CD14-positive monocyte (primary cell): ENCODE data around the gene MSLN. TPM values are rescaled to one million over a fixed set of nuclear protein-coding genes. Genes with fewer than 3 reads are reported as not detected.
A peak's percentile ranks its signal among the peaks of the same experiment; 100 is the strongest.
"Not testable (repeated sequence)": the region's sequence is repeated elsewhere in the genome, so short reads cannot be mapped to it uniquely, and the experiment has no call there.

Experiments
- DNase-seq, 3 donors: peaks; one replicate each; pipeline ENCODE4 v3.0.0-alpha.2; 2011 to 2022
- H2AFZ ChIP-seq: 2 replicates; pipeline ENCODE4 v1.6.0; 2012; ENCODE audit warnings: mild to moderate bottlenecking, low read depth, low read length, inconsistent platforms; ENCODE audit not compliant: insufficient read depth, poor library complexity, severe bottlenecking
- H3K27ac ChIP-seq, 2 donors: 1 replicate in 1 of 2; 2 replicates in 1 of 2; pipeline ENCODE4 v1.5.1; 2012 to 2013; ENCODE audit warnings: low read length in 2 of 2, control low read depth in 1 of 2, inconsistent platforms in 1 of 2, low read depth in 1 of 2, mild to moderate bottlenecking in 1 of 2
- H3K27me3 ChIP-seq, 2 donors: one replicate each; pipeline versions ENCODE4 v1.6.0 to v1.6.1; 2011 to 2013; ENCODE audit warnings: low read length in 2 of 2; ENCODE audit not compliant: control insufficient read depth in 2 of 2, insufficient read depth in 2 of 2
- H3K36me3 ChIP-seq, 2 donors: replicated peaks in 1 of 2; 1 replicate in 1 of 2; 2 replicates in 1 of 2; pipeline versions ENCODE4 v1.5.1 to v1.6.1; 2012 to 2013; ENCODE audit warnings: low read length in 2 of 2, control low read depth in 1 of 2, inconsistent platforms in 1 of 2, mild to moderate bottlenecking in 1 of 2; ENCODE audit not compliant: insufficient read depth in 2 of 2, control insufficient read depth in 1 of 2
- H3K4me1 ChIP-seq, 2 donors: 1 replicate in 1 of 2; 2 replicates in 1 of 2; pipeline versions ENCODE4 v1.5.1 to v1.6.1; 2012 to 2013; ENCODE audit warnings: low read length in 2 of 2, control low read depth in 1 of 2, inconsistent platforms in 1 of 2, mild to moderate bottlenecking in 1 of 2, moderate library complexity in 1 of 2; ENCODE audit not compliant: insufficient read depth in 2 of 2, control insufficient read depth in 1 of 2
- H3K4me2 ChIP-seq: replicated peaks from 2 replicates; pipeline ENCODE3; 2012; ENCODE audit warnings: low read length, moderate library complexity, mild to moderate bottlenecking; ENCODE audit not compliant: poor library complexity, severe bottlenecking; ENCODE audit errors: extremely low read depth
- H3K4me3 ChIP-seq, 3 experiments: fragments of 200-600 bp in 1 of 3; sonication (generic) in 1 of 3; replicated peaks in 1 of 3; 1 replicate in 2 of 3; 2 replicates in 1 of 3; pipeline ENCODE4 v1.5.1; 2011 to 2013; ENCODE audit warnings: low read length in 3 of 3, mild to moderate bottlenecking in 3 of 3, control low read depth in 2 of 3, low read depth in 2 of 3, inconsistent platforms in 1 of 3, moderate library complexity in 1 of 3
- H3K79me2 ChIP-seq: 2 replicates; pipeline ENCODE4 v1.6.0; 2012; ENCODE audit warnings: mild to moderate bottlenecking, control low read depth, inconsistent platforms, low read length, moderate library complexity; ENCODE audit not compliant: insufficient read depth
- H3K9ac ChIP-seq: 2 replicates; pipeline ENCODE4 v1.6.0; 2017; ENCODE audit warnings: low read length, mild to moderate bottlenecking; ENCODE audit not compliant: insufficient read depth, poor library complexity, severe bottlenecking
- H3K9me3 ChIP-seq, 2 donors: replicated peaks in 1 of 2; 1 replicate in 1 of 2; 2 replicates in 1 of 2; pipeline versions ENCODE4 v1.5.1 to v1.6.1; 2012 to 2013; ENCODE audit warnings: low read length in 2 of 2, control low read depth in 1 of 2; ENCODE audit not compliant: control insufficient read depth in 1 of 2, insufficient read depth in 1 of 2
- H4K20me1 ChIP-seq: 2 replicates; pipeline ENCODE4 v1.6.0; 2012; ENCODE audit warnings: mild to moderate bottlenecking, low read length, control low read depth, moderate library complexity; ENCODE audit not compliant: insufficient read depth
- H3K27ac Mint-ChIP-seq, 7 donors: one replicate each; pipeline ENCODE4 v1.8.0; 2020; ENCODE audit warnings: mild to moderate bottlenecking in 7 of 7, mixed read lengths in 7 of 7, moderate library complexity in 6 of 7, inconsistent platforms in 2 of 7
- H3K27me3 Mint-ChIP-seq, 3 donors: one replicate each; pipeline ENCODE4 v1.8.0; 2021 to 2022; ENCODE audit warnings: low read depth in 3 of 3, mild to moderate bottlenecking in 3 of 3, mixed read lengths in 3 of 3, moderate library complexity in 3 of 3, inconsistent platforms in 1 of 3
- H3K36me3 Mint-ChIP-seq, 2 donors: one replicate each; pipeline ENCODE4 v1.8.0; 2020; ENCODE audit warnings: mixed read lengths in 2 of 2, inconsistent platforms in 1 of 2, mild to moderate bottlenecking in 1 of 2
- H3K4me1 Mint-ChIP-seq: one replicate; pipeline ENCODE4 v1.8.0; 2020; ENCODE audit warnings: mild to moderate bottlenecking, mixed read lengths
- H3K4me3 Mint-ChIP-seq, 2 donors: one replicate each; pipeline ENCODE4 v1.8.0; 2020; ENCODE audit warnings: mild to moderate bottlenecking in 2 of 2, mixed read lengths in 2 of 2, moderate library complexity in 1 of 2
- H3K9me3 Mint-ChIP-seq, 7 donors: one replicate each; pipeline ENCODE4 v1.8.0; 2020 to 2022; ENCODE audit warnings: mixed read lengths in 7 of 7, mild to moderate bottlenecking in 6 of 7, moderate library complexity in 6 of 7, inconsistent platforms in 2 of 7
- CTCF ChIP-seq: fragments of 200-600 bp; IDR thresholded peaks from one replicate; pipeline ENCODE4 v1.8.0; 2022; ENCODE audit warnings: antibody characterized with exemption, mild to moderate bottlenecking
- WGBS: methylation state at CpG from one replicate; pipeline ENCODE4 v1.1.5; 2013; ENCODE audit warnings: missing lambda C conversion rate; ENCODE audit not compliant: insufficient coverage; 5-methylcytosine and 5-hydroxymethylcytosine counted together
- intact Hi-C, 2 donors: fragments of 100-400 bp; cut with micrococcal nuclease; formaldehyde crosslinking; loops; one replicate each; pipeline versions ENCODE4 v1.15.0 to v1.15.1; 2023
- polyA plus RNA-seq, 3 donors: library from polyadenylated mRNA; depleted of rRNA in 1 of 3; unstranded in 2 of 3; stranded (reverse) in 1 of 3; fragments of 300-500 nt in 2 of 3; fragments of >200 nt in 1 of 3; fragmentation: Illumina TruSeq in 2 of 3; gene quantifications; 1 replicate in 2 of 3; 2 replicates in 1 of 3; pipeline ENCODE4 v1.2.3, GENCODE V29; 2012 to 2021

The MSLN gene
- polyA plus RNA-seq, 3 donors: 0.07 to 0.29 TPM; not detected in 1

- Mint-ChIP-seq H3K9me3 (peaks cover 0 to 3% (median 2%) of the 10 kb centered on the region in 7 donors), H3K27me3 (peaks cover 0 to 4% (median 0%) of the 10 kb centered on the region in 3 donors), H3K27ac (peak overlapping the region in 1 of 7 donors; percentile 63), H3K4me1 (peaks cover 18% of the 10 kb centered on the region), H3K36me3 (peaks cover 0 to under 1% of the 10 kb centered on the region in 2 donors), H3K4me3 (no peak overlapping the region)
- intact Hi-C loops: no loop called here
- no peak for TF ChIP-seq CTCF
- no peaks in the 10 kb centered on the region for H3K36me3 ChIP-seq
- no peak overlapping the region for H3K4me3 ChIP-seq
- H3K27me3 ChIP-seq: no peaks in the 10 kb centered on the region
- H2AFZ ChIP-seq: no peak overlapping the region
- H3K79me2 ChIP-seq: no peaks in the 10 kb centered on the region
- H4K20me1 ChIP-seq: no peaks in the 10 kb centered on the region
- no peak overlapping the region for H3K27ac ChIP-seq
- no peak overlapping the region for H3K4me2 ChIP-seq
- H3K9me3 ChIP-seq: no peaks in the 10 kb centered on the region
- no peak overlapping the region for H3K9ac ChIP-seq
- 90% methylated on average over 29 of the region's 39 CpGs for WGBS
- peaks cover 17 to 24% of the 10 kb centered on the region in 2 donors for H3K4me1 ChIP-seq
- DNase-seq: no peak
Measured at GRCh38 chr16:751152-752006, 9.2 kb upstream of the MSLN start.

- no peak for DNase-seq
- Mint-ChIP-seq H3K27me3 (peaks cover 0 to 4% (median 0%) of the 10 kb centered on the region in 3 donors), H3K36me3 (peaks cover 0 to 2% of the 10 kb centered on the region in 2 donors), H3K9me3 (peaks cover 0 to 5% (median 3%) of the 10 kb centered on the region in 7 donors), H3K27ac (no peak overlapping the region), H3K4me3 (no peak overlapping the region), H3K4me1 (peaks cover 23% of the 10 kb centered on the region)
- no peaks in the 10 kb centered on the region for H3K9me3 ChIP-seq
- H3K4me2 ChIP-seq: no peak overlapping the region
- no peak overlapping the region for H3K27ac ChIP-seq
- H4K20me1 ChIP-seq: no peaks in the 10 kb centered on the region
- H2AFZ ChIP-seq: no peak overlapping the region
- no peaks in the 10 kb centered on the region for H3K27me3 ChIP-seq
- peaks cover 20 to 28% of the 10 kb centered on the region in 2 donors for H3K4me1 ChIP-seq
- no peaks in the 10 kb centered on the region for H3K36me3 ChIP-seq
- no peak overlapping the region for H3K4me3 ChIP-seq
- TF ChIP-seq CTCF: no peak
- no peak overlapping the region for H3K9ac ChIP-seq
- 73% methylated on average over 3 of the region's 10 CpGs for WGBS
- intact Hi-C loops: no loop called here
- no peaks in the 10 kb centered on the region for H3K79me2 ChIP-seq
Measured at GRCh38 chr16:752007-752312, 8.6 kb upstream of the MSLN start.

- H3K27ac ChIP-seq: peak overlapping the region; percentile 9 to 49
- peak overlapping the region; percentile 70 for H3K4me2 ChIP-seq
- H3K9ac ChIP-seq, H3K36me3 Mint-ChIP-seq, H2AFZ ChIP-seq, H3K9me3 ChIP-seq, DNase-seq, H3K27me3 ChIP-seq, H3K9me3 Mint-ChIP-seq, H4K20me1 ChIP-seq, H3K79me2 ChIP-seq, intact Hi-C loops, H3K36me3 ChIP-seq, H3K27me3 Mint-ChIP-seq: not testable (repeated sequence)
- peaks cover 35% of the 10 kb centered on the region for H3K4me1 Mint-ChIP-seq
- 93% methylated on average over 6 of the region's 11 CpGs for WGBS
- peaks cover 33 to 41% of the 10 kb centered on the region in 2 donors for H3K4me1 ChIP-seq
- peak overlapping the region in 6 of 7 donors; percentile 56 to 77 (median 64) for H3K27ac Mint-ChIP-seq
- peak overlapping the region in 1 of 2 donors; percentile 21 for H3K4me3 Mint-ChIP-seq
- peak overlapping the region in 1 of 3 experiments; percentile 68 for H3K4me3 ChIP-seq
Measured at GRCh38 chr16:754121-754607, 6.4 kb upstream of the MSLN start.
